NCI-H1092 treated with DMSO at 0.1 percent for 48 hours (cell line): ENCODE data around the gene ANO1.

Experiments used
- DNase-seq: peaks from one replicate; lab custom pipeline; 2025; lab: John Stamatoyannopoulos, UW

ANO1 gene

DNA sequence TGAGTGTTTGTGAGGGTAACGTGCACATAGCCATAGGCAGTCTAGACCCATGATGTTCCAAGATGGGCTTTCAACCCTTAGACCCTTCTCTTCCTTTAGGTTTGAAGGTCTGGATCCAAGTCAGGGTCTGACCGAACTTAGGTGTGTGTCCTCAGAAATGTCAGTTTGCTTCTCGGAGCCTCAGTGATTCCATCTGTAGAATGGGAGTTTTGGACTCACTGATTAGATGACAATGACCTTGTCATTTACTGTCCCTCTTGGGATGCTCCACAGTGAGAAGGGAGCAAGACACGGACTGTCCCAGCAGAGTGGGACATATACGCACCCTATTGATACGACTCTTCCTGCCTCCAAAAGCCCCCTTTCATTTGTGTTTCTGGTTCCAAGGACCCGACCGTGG, 37.7 kb downstream of the ANO1 start:
- DNase-seq = no peak

DNA sequence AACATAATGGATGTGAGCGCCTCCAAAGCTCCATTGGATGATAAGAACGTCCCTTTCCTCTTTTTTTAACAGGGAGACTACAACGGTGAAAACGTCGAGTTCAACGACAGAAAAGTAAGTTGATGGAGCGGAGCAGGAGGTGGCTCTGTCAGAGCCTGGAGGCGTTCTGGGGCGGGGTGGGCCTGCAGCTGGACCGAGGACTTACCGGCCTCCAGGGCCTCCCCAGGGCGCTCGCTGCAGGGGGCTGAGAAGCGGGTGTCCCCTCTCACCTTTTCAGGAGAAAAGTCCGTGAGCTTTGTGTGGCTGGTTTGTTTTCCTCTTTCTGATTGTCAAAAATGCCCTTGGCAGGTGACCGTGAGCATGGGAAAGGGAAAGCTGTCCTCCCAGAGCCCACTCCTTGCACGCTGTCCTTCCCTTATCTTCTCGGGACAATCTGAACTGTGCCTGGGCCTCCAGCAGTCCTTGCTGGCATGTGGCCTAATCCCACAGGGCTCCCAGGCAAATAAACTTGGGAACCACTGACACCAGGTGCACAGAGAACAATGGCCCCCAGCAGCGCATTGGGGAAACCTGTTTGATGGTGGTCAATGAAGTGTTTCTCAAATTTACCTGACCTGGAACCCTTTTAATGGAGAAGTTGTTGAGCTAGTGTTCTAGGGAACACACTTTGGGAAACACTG, 38.4 kb downstream of the ANO1 start:
- no peak for DNase-seq

DNA sequence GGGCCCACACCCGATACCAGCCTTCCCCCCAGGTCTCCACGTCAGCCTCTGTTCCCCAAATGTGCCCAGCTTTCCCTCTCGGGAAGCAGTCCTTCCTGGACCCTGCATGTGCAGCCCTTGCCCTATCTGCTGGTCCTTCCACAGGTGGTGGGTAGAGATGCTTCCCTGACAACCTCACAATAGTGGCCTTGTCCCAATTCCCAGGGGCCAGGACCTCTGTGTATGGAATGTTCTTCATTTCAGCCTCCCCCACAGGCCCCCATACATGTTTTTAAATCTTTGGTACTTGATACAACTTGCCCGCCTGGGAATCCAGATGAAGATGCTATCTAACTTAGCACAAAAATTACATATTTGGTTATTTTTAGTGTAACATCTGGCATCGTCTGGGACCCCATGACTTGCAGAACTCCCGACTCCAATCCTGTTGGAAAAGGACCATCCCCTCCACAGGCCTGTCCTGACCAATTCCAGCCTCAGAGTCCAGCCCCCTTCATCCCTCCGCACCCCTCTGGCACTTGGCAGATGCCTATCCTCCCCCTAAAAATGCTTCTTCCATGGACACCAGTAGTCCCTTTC, 39.5 kb downstream of the ANO1 start:
- DNase-seq = no peak

DNA sequence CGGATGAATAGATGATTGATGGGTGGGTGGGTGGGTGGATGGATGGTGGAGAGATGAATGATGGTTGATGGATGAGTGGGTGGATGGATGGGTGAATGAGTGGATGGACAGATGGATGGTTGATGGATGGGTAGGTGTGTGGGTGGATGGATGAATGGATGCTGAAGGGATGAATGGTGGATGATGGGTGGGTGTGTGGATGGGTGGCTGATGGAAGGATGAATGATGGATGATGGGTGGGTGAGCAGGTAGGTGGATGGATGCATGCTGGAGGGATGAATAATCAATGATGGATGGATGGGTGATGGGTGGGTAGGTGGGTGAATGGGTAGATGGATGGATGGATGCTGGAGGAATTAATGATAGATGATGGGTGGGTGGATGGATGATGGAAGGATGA, 40.5 kb downstream of the ANO1 start:
- DNase-seq = no peak

DNA sequence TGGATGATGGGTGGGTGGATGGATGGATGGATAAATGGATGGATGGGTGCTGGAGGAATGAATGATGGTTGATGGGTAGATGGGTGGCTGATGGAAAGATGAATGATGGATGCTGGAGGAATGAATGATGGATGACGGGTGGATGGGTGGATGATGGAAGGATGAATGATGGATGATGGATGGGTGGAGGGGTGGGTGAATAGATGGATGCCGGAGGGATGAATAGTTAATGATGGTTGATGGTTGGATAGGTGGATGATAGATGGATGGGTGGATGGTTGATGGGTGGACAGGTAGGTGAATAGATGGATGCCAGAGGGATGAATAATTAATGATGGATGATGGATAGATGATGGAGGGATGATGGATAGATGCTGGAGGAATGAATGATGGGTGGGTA, 41.4 kb downstream of the ANO1 start:
- DNase-seq = no peak

DNA sequence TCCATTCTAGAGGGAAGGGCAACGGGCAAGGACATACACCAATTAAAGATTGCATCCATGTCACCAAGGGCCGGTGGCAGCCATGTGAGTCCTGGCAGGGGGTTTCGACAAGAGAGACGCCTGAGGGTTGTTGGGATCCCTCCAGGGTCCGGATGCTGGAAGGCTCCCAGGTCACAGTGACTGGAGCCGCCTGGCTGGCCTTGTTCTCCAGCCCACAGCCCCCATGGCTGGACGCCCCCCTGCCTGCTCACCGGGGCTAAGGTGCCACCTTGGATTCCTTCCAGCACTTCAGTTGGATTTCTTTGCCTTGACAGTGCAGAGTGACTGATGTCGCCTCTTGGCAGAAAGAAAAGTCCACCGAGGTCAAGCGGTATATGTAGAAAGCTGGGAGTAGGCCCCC, 42.6 kb downstream of the ANO1 start:
- DNase-seq = no peak

DNA sequence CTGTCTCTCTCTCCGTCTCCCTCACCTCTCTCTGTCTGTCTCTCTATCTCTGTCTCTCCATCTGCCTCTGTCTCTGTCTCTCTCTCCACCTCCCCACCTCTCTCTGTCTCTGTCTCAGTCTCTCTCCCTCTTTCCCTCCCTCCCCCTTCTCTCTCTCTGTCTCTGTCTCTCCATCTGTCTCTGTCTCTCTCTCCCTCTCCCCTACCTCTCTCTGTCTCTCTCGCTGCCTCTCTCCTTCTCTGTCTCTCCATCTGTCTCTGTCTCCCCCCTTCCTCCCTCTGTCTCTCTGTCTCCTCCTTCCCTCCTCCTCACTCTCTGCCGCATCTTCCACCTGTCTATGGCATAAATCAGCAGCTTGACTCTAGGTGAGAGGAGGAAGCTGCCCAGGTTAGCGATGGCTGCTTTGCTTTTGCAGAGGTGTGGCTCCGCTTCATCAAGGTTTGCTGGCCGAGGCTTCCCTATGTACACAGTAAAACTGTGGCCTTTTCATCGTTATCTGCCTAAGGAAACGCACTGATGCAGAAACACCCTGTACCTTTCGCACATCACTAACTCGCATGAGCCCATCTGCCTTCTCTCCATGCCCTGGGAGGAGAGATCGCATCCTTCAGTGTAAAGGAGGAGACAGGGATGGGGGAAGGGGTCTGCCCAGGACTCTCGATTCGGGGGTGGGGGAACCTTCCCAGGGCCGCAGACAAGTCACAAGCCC, 44.5 kb downstream of the ANO1 start:
- no peak for DNase-seq

DNA sequence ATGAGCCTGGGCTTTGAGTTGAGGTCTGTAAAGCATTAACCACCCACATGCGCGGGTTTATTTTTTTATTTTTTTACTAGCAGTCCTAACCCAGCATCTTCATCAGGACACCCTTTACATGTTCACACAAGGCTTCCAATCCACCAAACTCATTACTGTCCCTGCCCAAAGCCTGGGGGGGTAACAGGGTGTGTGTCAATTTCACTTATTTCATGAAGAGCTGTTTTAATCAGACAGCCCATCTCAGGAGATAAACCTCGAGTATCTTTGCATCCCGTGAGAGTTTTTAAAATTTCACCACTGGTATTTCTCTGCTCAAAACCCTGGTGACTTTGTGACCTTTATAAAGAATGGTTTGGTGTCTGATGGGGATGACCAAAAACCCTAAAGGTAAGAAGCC, 45.6 kb downstream of the ANO1 start:
- DNase-seq = no peak

DNA sequence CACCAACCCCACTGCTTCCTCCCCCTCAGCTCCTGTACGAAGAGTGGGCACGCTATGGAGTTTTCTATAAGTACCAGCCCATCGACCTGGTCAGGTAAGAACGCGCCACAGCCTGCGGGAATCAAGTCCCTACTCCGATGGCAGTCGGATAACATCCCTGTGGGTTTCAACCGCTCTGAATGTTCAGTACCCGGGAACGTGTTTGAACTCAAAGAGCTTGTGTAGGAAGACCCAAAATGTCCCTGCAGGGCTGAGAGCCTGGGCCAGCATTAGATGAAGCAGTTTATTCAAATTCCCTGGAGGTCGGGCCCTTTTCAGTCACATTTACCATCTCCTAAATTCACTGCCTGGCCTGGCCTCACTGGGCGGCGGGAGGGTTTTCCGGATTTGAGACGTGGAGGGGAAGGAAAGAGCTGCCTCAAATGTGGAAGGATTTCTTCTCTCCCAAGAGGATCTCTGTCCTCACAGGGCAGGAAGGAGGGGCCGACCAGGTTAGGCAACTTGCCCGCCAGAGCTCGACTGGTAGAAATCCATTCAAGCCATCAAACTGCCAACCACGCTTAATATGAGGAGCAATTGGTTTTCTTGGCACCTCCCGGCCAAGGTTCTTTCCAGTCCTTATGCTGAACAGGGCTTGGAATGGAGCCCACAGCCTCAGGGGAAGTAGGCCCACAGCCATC, 46.3 kb downstream of the ANO1 start:
- DNase-seq = no peak

DNA sequence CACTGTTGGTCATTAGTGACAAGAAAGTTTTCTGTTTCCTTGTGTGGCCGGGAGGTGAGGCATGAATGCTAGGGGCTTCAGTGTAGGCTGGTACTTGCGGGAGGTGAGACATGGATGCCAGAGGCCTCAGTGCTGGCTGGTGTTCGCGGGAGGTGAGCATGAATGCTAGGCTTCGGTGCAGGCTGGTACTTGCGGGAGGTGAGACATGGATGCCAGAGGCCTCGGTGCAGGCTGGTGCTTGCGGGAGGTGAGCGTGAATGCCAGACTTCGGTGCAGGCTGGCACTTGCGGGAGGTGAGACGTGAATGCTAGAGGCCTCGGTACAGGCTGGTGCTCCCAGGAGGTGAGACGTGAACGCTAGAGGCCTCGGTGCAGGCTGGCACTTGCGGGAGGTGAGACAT, 48.4 kb downstream of the ANO1 start:
- no peak for DNase-seq

DNA sequence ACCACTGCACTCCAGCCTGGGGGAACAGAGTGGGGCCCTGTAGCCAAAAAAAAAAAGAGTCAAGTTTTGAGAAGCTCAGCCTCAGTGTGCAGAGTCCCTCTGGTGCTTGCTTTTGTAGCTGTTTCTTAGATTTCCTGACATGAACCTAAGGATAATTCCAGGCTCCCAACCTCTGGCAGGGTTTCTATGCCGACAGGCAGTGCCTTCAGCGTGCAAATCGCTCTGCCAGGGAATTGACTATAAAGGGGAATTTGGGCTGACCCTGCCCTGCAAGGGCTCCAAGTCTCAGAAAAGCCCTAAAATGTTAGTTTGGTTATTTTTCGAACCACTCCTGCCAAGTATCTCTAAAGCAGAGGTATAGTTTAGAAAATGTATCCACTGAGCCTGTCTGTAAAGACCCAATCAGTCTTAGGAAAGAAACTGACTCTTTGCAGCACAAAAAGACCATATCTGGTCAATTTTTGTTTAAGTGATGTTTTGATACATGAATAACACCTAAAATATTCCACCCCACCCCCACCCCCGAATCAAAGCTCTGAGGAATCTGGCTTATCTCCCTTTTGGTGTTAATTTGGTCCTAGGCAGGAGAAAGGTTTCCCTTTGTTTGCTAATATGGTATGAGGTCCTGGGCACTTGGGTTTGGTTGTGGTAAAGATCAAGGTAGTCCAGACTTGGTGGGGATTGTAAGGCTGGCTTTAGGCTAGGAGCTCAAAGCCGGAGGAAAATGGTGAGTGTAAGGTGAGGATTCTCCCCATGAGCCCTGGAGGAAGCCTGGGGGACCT, 49.7 kb downstream of the ANO1 start:
- DNase-seq = no peak

DNA sequence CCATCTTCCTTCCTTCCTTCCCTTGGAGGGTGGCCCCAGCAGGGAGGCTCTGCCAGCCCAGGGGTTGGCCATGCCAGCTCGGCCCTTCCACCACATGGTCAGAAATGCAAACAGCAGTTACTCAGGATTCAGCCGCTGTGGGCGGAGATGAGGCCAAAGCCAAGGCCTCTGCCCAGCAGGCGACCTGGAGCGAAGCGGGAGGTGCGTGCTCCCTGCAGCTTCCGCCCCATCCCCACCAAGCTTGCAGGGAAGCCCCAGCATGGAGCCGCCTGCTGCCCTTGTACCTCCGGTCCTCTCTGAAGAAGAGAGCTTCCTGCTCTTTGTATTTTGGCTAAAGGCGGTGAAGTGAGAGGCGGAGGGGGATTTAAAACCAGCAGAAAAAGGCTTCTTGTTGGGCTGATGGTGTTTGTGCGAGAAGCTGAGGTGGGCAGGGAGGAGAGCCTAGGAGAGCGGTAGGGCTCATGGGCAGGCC, 50.4 kb downstream of the ANO1 start:
- peak; percentile 37 for DNase-seq

DNA sequence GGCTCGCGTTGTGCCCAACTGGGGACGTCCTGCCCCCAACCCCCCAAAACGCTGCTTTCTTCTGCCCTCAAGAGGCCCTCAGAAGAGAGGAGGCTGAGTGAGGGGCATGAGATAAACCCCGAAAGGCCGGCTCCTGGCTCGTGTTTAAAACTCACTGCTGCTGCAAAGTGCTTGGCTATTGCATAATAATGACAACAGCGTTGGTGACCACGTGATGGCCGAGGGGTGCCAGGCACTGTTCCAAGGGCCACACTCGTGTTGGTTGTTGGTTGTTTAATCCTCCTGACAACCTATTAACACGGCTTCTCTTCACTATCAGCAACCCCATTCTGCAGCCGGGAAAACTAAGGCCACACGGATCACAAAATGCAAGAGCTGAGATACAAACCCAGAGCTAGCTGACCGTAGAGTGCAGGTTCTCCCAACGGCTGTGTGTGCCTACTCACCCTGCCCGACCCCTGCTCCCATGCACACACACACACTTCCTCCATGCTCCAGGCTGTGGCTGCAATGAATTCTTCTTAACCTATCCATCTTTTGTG, 51.0 kb downstream of the ANO1 start:
- DNase-seq = no peak

DNA sequence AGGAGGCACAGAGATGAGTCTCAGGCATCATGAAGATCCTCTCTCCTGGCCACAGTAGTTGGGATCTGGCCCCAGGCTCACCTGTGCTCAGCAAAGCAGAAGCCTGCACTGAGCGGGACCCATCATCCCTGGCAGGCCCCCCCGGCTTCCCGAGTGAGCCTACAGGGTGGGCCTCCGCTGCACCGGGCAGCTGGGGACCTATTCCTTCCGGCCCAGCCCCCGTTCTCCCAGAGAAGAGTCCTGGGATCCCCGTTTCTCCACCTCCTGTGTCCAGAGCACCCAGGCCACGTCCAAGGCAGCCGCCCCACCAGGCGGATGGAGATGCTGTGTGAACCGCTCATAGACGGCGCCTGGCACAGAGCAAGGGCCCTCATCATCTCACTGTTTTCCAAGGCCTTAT, 52.5 kb downstream of the ANO1 start:
- DNase-seq = no peak

DNA sequence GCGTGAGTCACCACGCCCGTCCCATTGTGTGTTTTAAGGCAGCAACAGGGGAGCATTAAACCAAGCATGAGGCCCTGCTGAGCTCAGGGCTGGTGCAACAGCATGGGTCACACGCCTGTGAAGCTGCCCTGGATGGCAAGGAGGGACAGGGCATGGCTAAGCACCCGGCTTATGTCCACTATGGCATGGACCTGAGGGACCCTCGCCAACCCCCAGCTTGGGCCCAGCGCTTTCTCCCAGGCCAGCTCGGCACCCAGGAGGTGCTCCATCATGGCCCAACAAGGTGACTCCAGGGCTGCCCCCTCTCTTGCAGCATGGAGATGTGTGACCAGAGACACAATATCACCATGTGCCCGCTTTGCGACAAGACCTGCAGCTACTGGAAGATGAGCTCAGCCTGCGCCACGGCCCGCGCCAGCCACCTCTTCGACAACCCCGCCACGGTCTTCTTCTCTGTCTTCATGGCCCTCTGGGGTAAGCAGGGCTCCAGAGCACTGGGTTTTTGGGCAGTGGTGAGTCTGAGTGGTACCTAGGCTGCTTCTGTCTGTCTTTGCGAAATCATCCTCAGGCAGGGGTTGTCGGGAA, 53.6 kb downstream of the ANO1 start:
- no peak for DNase-seq

DNA sequence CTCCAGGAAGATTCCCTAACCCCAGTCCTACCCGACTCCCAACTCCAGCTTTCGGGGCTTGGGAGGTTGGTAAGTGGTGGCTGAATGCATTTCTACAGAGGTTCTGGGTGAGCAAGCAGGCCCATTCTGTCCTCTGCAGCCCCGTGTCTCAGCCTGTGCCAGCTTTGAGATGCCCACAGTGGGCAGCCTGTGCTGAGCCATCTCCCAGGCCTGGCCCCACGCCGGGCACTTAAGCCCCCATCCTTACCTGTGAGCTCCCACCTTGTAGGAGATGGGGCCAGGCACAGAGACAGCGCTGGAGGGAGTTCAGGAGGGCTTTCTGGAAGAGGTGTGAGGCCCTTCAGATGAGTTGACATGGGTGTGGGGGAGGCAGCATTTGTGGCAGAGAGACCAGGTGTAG, 54.5 kb downstream of the ANO1 start:
- DNase-seq = no peak

DNA sequence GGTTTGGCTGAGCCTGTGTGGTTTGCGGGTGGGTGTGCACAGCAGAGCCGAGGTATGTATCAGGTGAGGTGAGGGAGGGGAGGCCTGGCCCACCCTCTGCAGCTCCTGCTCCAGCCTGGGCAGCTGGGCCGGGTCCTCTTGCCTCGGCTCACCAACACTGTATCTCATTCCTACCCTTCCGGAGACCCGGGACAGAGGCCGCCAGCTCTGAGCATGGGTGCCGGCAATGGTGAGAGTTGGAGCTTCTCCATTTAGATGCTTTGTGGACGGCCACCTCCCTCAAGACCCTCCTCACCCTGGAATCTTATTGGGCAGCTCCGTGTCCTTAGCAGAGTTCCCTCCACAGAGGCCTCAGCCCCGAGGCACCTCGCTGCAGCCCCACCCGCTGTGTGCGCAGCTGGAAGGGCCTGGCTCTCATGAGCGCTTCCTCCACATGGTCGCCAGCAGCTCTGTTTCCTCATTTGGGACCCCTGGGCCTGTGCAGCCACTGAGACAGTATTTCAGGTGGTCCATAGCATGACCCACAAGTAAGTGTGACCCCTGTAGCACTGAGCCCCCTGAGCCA, 55.7 kb downstream of the ANO1 start:
- DNase-seq = no peak

DNA sequence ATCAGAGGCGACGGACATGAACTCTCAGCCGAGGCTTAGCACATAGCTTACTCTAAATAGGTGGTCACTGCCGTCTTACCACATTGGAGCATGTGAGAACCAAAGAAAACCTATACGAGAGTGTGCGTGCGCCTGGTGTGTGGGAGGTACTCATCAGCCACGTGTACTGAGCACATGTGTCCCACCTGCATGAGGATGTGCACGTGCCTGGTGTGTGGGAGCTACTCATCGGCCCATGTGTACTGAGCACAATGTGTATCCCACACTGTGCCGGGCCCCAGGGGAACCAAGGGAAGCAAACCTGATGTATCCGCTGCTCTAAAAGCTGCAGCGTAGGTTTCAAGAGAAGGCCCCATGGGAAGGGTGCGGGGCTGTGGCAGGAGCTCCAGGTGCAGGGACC, 56.4 kb downstream of the ANO1 start:
- DNase-seq = no peak

DNA sequence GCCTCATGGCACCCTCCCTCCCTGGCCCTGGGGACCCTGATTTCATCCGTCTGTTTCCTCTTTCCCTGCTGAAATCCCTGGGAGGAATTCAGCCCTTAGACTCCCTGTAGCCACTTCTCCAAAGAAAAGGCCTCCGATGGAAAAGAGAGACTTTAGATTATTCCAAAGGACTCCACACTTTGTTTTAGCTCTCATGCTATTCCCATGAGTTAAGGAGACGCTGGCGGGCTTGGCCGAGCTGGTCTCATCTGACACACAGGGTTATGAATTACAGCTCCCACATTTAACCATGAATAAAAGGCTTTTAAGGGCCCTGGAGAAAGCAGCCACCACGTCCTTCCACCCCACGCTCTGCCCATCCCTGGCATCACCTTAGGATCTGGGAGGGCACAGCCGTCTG, 57.0 kb downstream of the ANO1 start:
- DNase-seq = no peak

DNA sequence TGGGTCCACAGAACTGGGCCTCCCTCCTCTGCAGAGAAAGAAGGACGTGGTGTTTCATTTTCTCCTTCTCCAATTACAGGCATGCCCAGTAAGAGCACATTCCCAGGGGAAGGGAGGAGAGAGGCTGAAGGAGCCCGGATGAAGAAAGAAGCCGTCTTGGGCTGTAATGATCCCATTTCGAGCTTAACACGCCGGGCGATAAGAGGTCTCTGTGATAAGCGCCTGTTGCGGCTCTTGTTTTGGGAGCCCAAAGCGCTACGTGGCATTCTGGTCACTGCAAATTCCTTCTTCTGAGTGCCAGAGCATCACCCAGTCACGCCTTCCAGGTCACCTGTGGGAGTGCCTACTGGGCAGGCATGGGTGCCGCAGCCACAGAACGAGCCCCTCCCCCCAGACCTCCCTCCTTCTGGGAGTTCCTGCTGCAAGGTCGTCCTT, 57.5 kb downstream of the ANO1 start:
- no peak for DNase-seq

DNA sequence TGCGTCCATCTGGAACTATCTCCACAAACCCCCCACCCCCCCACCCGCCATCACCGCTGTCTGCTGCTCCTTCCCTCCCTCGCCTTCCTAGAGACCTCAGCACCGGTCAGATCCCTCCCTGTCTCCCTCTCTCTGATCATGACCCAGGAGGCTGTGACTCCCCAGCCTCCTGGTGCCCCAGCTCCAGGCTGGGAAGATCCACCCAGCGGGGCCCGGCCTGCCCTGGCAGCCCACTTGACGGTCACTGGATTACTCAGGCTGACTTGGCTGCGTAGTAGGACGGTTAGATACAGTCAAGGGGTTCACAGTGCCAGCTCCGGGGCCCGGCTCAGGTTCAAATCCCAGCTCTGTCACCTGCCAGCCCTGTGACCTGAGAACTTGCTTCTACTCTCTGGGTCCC, 59.3 kb downstream of the ANO1 start:
- DNase-seq = no peak
